Measurements from ENCODE around the gene ZPBP2. TPM values are rescaled to one million over a fixed set of nuclear protein-coding genes. Genes with fewer than 3 reads are reported as not detected.

The ZPBP2 gene
- total RNA-seq (not detected), polyA plus RNA-seq (not detected)
- long read RNA-seq, donor 1, result 0 reads
- long read RNA-seq, donor 2, result 0 reads
- long read RNA-seq, donor 3, result 0 reads

- ATAC-seq, result no peak
- DNase-seq, result no peak
- H3K27me3 ChIP-seq, result peaks cover 11 to 72% (median 67%) of the 10 kb centered on the region in 7 donors
- H3K27ac ChIP-seq, result peak within 1 kb of the TSS in 1 of 10 donors; percentile 64
- H3K9me3 ChIP-seq, result peaks cover 0 to 8% (median 0%) of the 10 kb centered on the region in 11 donors
- H3K36me3 ChIP-seq, result no peaks in the 10 kb centered on the region
- peak within 1 kb of the TSS in 1 of 10 donors; percentile 31 for H3K4me3 ChIP-seq
- peaks cover 0 to 33% (median 7%) of the 10 kb centered on the region in 9 donors for H3K4me1 ChIP-seq
- intact Hi-C loops (cut with DNase I), result loop anchor here in 1 of 10 donors (10.0 kb wide), 1 partner anchor 107 kb away; no protein-coding TSS in a partner anchor
- TF ChIP-seq, protein P1, sequence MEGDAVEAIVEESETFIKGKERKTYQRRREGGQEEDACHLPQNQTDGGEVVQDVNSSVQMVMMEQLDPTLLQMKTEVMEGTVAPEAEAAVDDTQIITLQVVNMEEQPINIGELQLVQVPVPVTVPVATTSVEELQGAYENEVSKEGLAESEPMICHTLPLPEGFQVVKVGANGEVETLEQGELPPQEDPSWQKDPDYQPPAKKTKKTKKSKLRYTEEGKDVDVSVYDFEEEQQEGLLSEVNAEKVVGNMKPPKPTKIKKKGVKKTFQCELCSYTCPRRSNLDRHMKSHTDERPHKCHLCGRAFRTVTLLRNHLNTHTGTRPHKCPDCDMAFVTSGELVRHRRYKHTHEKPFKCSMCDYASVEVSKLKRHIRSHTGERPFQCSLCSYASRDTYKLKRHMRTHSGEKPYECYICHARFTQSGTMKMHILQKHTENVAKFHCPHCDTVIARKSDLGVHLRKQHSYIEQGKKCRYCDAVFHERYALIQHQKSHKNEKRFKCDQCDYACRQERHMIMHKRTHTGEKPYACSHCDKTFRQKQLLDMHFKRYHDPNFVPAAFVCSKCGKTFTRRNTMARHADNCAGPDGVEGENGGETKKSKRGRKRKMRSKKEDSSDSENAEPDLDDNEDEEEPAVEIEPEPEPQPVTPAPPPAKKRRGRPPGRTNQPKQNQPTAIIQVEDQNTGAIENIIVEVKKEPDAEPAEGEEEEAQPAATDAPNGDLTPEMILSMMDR (IDR thresholded peaks at IDR 0.05), result no peak
- 13 to 16% methylated on average over 63 to 67 of the region's 67 CpGs for WGBS, 2 donors
These were observed at the start of gene ZPBP2 for GRCh38 chr17:39867880-39868553. Gene ZPBP2, plus strand, starts transcription at chr17:39868202. Its CDS starts 153 bp downstream, at chr17:39868355.

- Histone ChIP-seq H3K9me3 (peaks cover 0 to 9% (median 2%) of the 10 kb centered on the region in 11 donors), H3K36me3 (peaks cover 0 to 2% (median 0%) of the 10 kb centered on the region in 9 donors), H3K27me3 (peaks cover 0 to 13% (median 2%) of the 10 kb centered on the region in 7 donors), H3K4me3 (no peak overlapping the region), H3K4me1 (peaks cover 0 to 10% (median 0%) of the 10 kb centered on the region in 9 donors), H3K27ac (peak overlapping the region in 1 of 10 donors; percentile 58)
- WGBS, 2 donors, result 79 to 80% methylated on average over 9 of the region's 9 CpGs
- ATAC-seq (no peak), DNase-seq (no peak)
- TF ChIP-seq, protein P1 (IDR thresholded peaks at IDR 0.05), result no peak
- intact Hi-C loops (cut with DNase I), result no loop called here
These were observed 49.5 kb upstream of the ZPBP2 start for GRCh38 chr17:39818358-39819000.

DNA sequence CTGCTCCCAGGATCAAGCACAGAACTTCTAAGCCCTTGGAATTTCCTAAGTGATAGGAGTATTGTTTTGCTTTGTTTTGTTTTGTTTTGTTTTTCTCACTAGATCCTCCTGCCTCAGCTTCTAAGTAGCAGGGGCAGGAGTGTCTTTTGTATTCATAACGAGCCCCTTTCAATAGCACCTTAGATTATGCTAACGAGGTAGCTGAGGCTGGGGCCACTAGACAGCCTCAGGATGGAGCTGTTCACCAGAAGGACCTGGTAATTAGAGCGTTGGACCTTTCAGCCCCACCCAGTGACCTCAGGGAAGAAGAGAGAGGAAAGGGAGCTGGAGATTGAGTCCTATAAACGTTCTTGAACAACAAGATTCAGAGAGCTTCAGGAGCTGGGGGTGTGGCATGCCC lies 47.5 kb upstream of the ZPBP2 start:
- H3K27me3 ChIP-seq, result peaks cover 0 to 15% (median 4%) of the 10 kb centered on the region in 7 donors
- peaks cover 0 to 8% (median 0%) of the 10 kb centered on the region in 9 donors for H3K36me3 ChIP-seq
- 34 to 37% methylated on average over 4 of the region's 4 CpGs for WGBS, 2 donors
- intact Hi-C loops (cut with DNase I), result no loop called here
- peaks cover 0 to 26% (median 5%) of the 10 kb centered on the region in 11 donors for H3K9me3 ChIP-seq
- ATAC-seq (no peak), DNase-seq (no peak)
- H3K4me3 ChIP-seq, result no peak overlapping the region
- TF ChIP-seq, protein P1 (IDR thresholded peaks at IDR 0.05), result no peak
- peaks cover 0 to 10% (median 0%) of the 10 kb centered on the region in 9 donors for H3K4me1 ChIP-seq
- no peak overlapping the region for H3K27ac ChIP-seq

GRCh38 chr17:39820987-39821386 lies 47.0 kb upstream of the ZPBP2 start:
- Histone ChIP-seq H3K4me1 (peaks cover 0 to 10% (median 0%) of the 10 kb centered on the region in 9 donors), H3K4me3 (no peak overlapping the region), H3K27ac (no peak overlapping the region), H3K27me3 (peaks cover 0 to 18% (median 7%) of the 10 kb centered on the region in 7 donors), H3K36me3 (peaks cover 0 to 8% (median 0%) of the 10 kb centered on the region in 9 donors), H3K9me3 (peaks cover 0 to 26% (median 5%) of the 10 kb centered on the region in 11 donors)
- WGBS, 2 donors, result 92 to 94% methylated on average over 2 of the region's 2 CpGs
- DNase-seq (no peak), ATAC-seq (no peak)
- intact Hi-C loops (cut with DNase I), result no loop called here
- TF ChIP-seq, protein P1 (IDR thresholded peaks at IDR 0.05), result no peak

All from heart right ventricle (tissue), 16 donors.